AG04449 (cell line): Measurements from ENCODE around the gene SIKE1.

Experiments used
- CTCF ChIA-PET: fragments of 350-600 bp; formaldehyde crosslinking; extraction: SDS; loops from one replicate; lab custom pipeline; 2021; ENCODE audit warnings: antibody characterized with exemption; lab: Yijun Ruan, JAX
- POLR2A ChIA-PET: fragments of 400-600, 350-600 bp; formaldehyde crosslinking; extraction: SDS; loops from one replicate; lab custom pipeline; 2020; ENCODE audit warnings: antibody characterized with exemption, inconsistent platforms; lab: Yijun Ruan, JAX
- DNase-seq: peaks from one replicate; pipeline ENCODE4 v3.0.0-alpha.2; 2010; ENCODE audit warnings: low read depth, low spot score
- H3K4me3 ChIP-seq: 2 replicates; pipeline ENCODE4 v1.5.1; 2011; ENCODE audit warnings: low read depth, mild to moderate bottlenecking, control low read depth, low read length
- TF ChIP-seq, protein P1 (sequence below): IDR thresholded peaks from one replicate; pipeline ENCODE4 v1.5.1; 2011; ENCODE audit warnings: mild to moderate bottlenecking, moderate library complexity, low read length, control low read depth, inconsistent platforms; ENCODE audit not compliant: insufficient read depth; ENCODE audit errors: missing control alignments

Gene SIKE1

DNA sequence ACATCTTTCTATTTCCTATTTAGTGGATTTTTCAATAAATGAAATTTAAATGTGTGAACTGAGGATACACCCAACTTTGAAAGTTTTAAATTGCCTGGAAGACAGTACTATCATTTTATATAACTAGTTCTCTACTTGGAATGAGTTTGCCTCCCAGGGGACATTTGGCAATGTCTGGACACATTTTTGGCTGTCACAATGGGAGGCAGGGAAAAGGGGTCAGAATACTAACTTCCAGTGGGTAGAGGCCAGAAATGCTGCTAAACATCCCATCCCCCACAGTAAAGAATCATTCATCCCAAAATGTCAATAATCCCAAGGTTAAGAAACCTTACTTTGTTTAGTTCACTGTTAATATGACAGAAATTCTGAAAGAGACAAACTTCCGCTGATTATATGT is 50.7 kb downstream of the SIKE1 start:
- ChIA-PET CTCF (no interaction called here), POLR2A (no interaction called here)
- DNase-seq: no peak
- H3K4me3 ChIP-seq: no peak overlapping the region
- TF ChIP-seq, protein P1, sequence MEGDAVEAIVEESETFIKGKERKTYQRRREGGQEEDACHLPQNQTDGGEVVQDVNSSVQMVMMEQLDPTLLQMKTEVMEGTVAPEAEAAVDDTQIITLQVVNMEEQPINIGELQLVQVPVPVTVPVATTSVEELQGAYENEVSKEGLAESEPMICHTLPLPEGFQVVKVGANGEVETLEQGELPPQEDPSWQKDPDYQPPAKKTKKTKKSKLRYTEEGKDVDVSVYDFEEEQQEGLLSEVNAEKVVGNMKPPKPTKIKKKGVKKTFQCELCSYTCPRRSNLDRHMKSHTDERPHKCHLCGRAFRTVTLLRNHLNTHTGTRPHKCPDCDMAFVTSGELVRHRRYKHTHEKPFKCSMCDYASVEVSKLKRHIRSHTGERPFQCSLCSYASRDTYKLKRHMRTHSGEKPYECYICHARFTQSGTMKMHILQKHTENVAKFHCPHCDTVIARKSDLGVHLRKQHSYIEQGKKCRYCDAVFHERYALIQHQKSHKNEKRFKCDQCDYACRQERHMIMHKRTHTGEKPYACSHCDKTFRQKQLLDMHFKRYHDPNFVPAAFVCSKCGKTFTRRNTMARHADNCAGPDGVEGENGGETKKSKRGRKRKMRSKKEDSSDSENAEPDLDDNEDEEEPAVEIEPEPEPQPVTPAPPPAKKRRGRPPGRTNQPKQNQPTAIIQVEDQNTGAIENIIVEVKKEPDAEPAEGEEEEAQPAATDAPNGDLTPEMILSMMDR: no peak

DNA sequence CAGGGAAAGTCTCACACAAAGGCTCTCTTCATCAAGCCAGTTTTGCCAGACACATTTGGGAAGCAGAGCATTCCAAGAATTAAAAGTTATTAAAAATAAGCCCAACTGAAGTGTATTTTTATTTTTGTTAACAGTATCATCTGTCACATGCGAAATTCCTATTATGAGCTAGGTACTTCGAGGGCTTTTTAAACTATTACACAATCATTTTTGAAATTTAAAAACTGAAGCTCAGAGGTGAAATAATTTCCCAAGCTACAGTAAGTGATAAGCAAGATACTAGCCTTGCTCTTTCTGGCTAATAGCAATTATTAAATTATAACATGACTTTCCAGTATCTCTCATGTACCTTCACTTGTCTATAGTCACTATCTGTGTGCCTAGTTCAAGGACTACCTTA is 51.9 kb downstream of the SIKE1 start:
- TF ChIP-seq, protein P1: no peak
- CTCF ChIA-PET: no interaction called here
- H3K4me3 ChIP-seq: no peak overlapping the region
- no peak for DNase-seq
- POLR2A ChIA-PET: no interaction called here

DNA sequence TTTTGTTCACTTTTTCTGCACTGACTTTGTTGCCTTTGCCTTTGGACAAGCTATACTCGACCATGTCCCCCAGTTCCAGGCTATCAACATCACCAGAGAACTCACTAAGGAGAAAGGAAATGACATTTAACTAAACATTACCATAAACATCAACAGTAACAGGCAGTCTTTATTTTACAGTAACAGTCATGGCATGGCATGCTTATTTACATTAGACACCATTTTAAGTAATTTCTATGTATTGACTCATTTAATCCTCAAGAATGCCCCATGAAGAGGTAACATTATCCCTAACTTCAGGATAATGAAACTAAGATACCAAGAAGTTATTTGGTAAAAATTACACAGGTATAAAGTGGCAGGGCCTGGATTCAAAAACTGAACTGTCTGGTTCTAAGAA is 55.3 kb downstream of the SIKE1 start:
- POLR2A ChIA-PET: no interaction called here
- no peak for DNase-seq
- no peak overlapping the region for H3K4me3 ChIP-seq
- CTCF ChIA-PET: no interaction called here
- TF ChIP-seq, protein P1: no peak

DNA sequence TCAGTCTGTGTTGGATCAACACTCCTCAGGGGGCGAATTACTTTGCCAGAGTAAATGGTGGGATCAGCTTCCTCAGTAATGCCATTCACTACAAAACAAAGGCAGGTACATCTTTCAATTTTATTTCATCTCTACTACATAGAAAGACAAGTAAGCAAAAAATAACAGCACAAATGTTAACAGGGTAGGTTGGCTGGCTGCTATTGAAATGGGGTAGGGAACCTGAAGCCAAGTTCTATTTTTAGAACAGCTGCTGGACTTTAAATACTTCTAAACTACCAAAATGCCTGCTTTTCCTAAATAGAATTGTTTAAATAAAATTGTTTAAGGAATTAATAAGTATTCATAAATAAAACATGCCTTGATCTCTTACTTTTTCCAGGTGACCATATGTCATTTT is 56.6 kb downstream of the SIKE1 start:
- no peak overlapping the region for H3K4me3 ChIP-seq
- no peak for DNase-seq
- ChIA-PET POLR2A (no interaction called here), CTCF (no interaction called here)
- TF ChIP-seq, protein P1: no peak

DNA sequence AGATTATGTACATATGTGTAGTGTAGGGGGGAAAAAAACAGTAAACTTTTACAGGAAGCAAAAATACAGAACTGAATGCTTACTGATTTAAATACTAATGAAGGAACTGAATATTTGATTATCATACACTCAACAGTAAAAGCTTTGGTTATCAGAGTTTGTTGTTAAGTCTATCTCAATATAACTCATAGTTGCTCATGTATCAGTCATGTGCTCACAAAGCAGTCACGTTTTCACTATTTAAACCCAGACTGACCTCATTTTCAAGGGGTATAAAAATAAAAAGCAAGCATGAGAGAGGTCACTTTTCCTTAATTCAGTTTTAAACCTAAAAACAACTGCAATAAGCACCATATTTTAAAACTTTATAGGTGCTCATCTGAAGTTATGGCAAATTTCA is 57.0 kb downstream of the SIKE1 start:
- no peak overlapping the region for H3K4me3 ChIP-seq
- TF ChIP-seq, protein P1: no peak
- CTCF ChIA-PET: no interaction called here
- POLR2A ChIA-PET: no interaction called here
- DNase-seq: no peak

DNA sequence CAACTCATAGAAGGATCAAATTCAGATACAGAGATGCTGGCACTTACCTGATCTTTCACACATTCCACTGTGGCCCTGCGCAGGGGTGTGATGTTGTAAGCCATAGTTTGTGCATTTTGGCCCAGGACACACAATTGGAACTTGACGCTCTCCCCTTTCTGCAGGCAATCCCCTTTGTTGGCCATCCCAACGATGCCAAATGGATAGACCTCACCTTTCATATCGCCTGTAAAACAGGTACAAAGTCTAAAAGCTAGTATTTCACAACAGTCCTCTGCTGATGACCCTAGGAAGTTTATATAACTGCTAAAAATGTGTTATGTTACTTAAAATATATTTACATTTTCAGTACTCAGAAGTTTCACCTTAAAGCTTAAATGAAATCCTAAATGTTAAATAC is 60.0 kb downstream of the SIKE1 start:
- CTCF ChIA-PET: interaction anchor here (1.6 kb wide), 1 partner anchor 22 kb away, joined by 3 read pairs; no protein-coding TSS in a partner anchor
- no peak for DNase-seq
- POLR2A ChIA-PET: interaction anchor here (0.8 kb wide), 1 partner anchor 36 kb away, joined by 3 read pairs; no protein-coding TSS in a partner anchor
- TF ChIP-seq, protein P1: no peak
- H3K4me3 ChIP-seq: no peak overlapping the region
